GM12801 (cell line): ENCODE data around the gene MREG.

Source experiments
- CTCF ChIP-seq: IDR thresholded peaks from one replicate; pipeline ENCODE4 v1.5.1; 2011; ENCODE audit warnings: control low read depth; ENCODE audit not compliant: insufficient read length; ENCODE audit errors: extremely low read depth

MREG gene

DNA sequence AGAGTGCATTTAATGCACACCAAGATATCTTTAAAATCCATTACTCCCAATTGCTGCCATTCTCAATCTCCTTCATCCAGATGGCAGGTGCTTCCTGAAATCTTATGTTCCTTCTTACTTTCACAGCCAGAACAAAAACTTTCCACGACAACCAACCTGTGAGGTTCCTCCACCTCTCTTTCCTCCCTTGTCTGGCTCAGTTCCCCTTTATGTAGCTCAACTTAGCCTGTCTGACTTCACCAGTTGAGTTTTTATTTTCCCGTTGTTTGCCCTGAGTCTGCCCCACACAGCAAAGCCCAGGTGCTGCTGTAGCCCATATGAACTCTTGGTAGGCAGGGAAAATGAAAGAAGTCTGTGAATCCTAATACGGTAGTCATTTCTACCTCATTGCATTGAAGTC is 112.5 kb downstream of the MREG start:
- TF ChIP-seq CTCF: no peak

DNA sequence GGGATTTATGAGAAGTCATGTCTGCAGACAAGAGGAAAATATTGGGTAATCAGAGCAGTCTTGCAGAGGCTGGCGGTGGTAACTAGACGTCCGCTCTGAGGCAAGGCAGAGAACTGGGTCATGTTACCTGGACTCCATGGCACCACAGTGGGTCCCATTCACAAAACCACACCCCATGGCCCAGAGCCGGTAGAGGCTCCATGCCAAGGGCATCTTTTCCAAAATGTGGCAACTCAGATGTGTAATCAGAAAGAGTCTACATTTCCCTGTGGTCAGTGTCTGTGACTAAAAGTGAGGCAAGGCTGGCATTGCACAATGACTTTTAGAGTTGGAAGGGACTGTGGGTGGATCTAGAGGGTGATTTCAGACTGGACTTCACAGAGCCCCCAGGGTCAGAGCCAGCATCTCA is 113.1 kb downstream of the MREG start:
- TF ChIP-seq CTCF: no peak

GRCh38 chr2:215899141-215900074 is 113.9 kb downstream of the MREG start:
- no peak for TF ChIP-seq CTCF

- no peak for TF ChIP-seq CTCF
Observed at GRCh38 chr2:215898363-215898762, 115.0 kb downstream of the MREG start.

- TF ChIP-seq CTCF: no peak
Observed at GRCh38 chr2:215896921-215897320, 116.4 kb downstream of the MREG start.

- no peak for TF ChIP-seq CTCF
Observed at GRCh38 chr2:215895330-215895729, 118.0 kb downstream of the MREG start.
